OCI-LY7 (cell line): Measurements from ENCODE around the gene ABHD6.

ENCODE experiments used
- CTCF ChIP-seq: fragments of 200-600 bp; sonication (generic); conservative IDR thresholded peaks from 2 replicates; pipeline ENCODE4 v1.5.1; 2014; ENCODE audit warnings: mild to moderate bottlenecking, antibody characterized with exemption, low read length, moderate library complexity, mixed read lengths
- EZH2phosphoT487 ChIP-seq: fragments of 200-600 bp; sonication (generic); IDR thresholded peaks from 2 replicates; pipeline ENCODE4 v1.6.1; 2018; ENCODE audit warnings: low read depth, borderline replicate concordance, mild to moderate bottlenecking, mixed run types, antibody characterized with exemption, low read length, moderate library complexity, mixed read lengths

- TF ChIP-seq CTCF (no peak), EZH2phosphoT487 (no peak)
Measured at GRCh38 chr3:58206406-58207011, 31.1 kb upstream of the ABHD6 start.
